IgD-negative memory B cell (primary cell): Measurements from ENCODE around the gene CCDC89. TPM values are rescaled to one million over a fixed set of nuclear protein-coding genes. Genes with fewer than 3 reads are reported as not detected.
"Not testable (repeated sequence)": the region's sequence is repeated elsewhere in the genome, so short reads cannot be mapped to it uniquely, and the experiment has no call there.

Experiments
- H3K27ac Mint-ChIP-seq, 3 donors: one replicate each; pipeline ENCODE4 v1.8.0; 2020 to 2022; ENCODE audit warnings: mild to moderate bottlenecking in 3 of 3, mixed read lengths in 3 of 3, moderate library complexity in 1 of 3
- H3K27me3 Mint-ChIP-seq: one replicate; pipeline ENCODE4 v1.8.0; 2021; ENCODE audit warnings: mixed read lengths
- H3K36me3 Mint-ChIP-seq: one replicate; pipeline ENCODE4 v1.8.0; 2020; ENCODE audit warnings: mild to moderate bottlenecking, mixed read lengths
- H3K4me1 Mint-ChIP-seq, 3 donors: one replicate each; pipeline ENCODE4 v1.8.0; 2020 to 2022; ENCODE audit warnings: mixed read lengths in 3 of 3, mild to moderate bottlenecking in 1 of 3
- H3K4me3 Mint-ChIP-seq, 4 donors: one replicate each; pipeline ENCODE4 v1.8.0; 2020 to 2022; ENCODE audit warnings: mild to moderate bottlenecking in 4 of 4, mixed read lengths in 4 of 4, moderate library complexity in 3 of 4
- H3K9me3 Mint-ChIP-seq, 3 donors: one replicate each; pipeline ENCODE4 v1.8.0; 2020 to 2021; ENCODE audit warnings: mixed read lengths in 3 of 3, mild to moderate bottlenecking in 1 of 3
- polyA plus RNA-seq: library from polyadenylated mRNA; unstranded; fragments of 300-500 nt; fragmentation: Illumina TruSeq; gene quantifications from one replicate; pipeline ENCODE4 v1.2.3, GENCODE V29; 2021

CCDC89 gene
- polyA plus RNA-seq, 1 donor from 2014 or later = not detected

GRCh38 chr11:85704967-85705366 is 19.0 kb upstream of the CCDC89 start:
- Mint-ChIP-seq H3K9me3 (no peaks in the 10 kb centered on the region), H3K36me3 (no peaks in the 10 kb centered on the region), H3K4me3 (no peak overlapping the region), H3K27me3 (peaks cover 3% of the 10 kb centered on the region), H3K4me1 (peaks cover 3 to 7% (median 4%) of the 10 kb centered on the region in 3 donors), H3K27ac (no peak overlapping the region)

GRCh38 chr11:85699957-85700741 is 14.2 kb upstream of the CCDC89 start:
- Mint-ChIP-seq H3K9me3 (no peaks in the 10 kb centered on the region), H3K4me1 (peaks cover 9 to 17% (median 16%) of the 10 kb centered on the region in 3 donors), H3K27me3 (no peaks in the 10 kb centered on the region), H3K4me3 (peak overlapping the region in 2 of 4 donors; percentile 59 to 67), H3K27ac (peak overlapping the region in 2 of 3 donors; percentile 16 to 78), H3K36me3 (no peaks in the 10 kb centered on the region)

- H3K9me3 Mint-ChIP-seq = no peaks in the 10 kb centered on the region
- H3K36me3 Mint-ChIP-seq = no peaks in the 10 kb centered on the region
- H3K27ac Mint-ChIP-seq = no peak overlapping the region
- H3K27me3 Mint-ChIP-seq = no peaks in the 10 kb centered on the region
- peaks cover 9 to 17% (median 16%) of the 10 kb centered on the region in 3 donors for H3K4me1 Mint-ChIP-seq
- no peak overlapping the region for H3K4me3 Mint-ChIP-seq
Observed at GRCh38 chr11:85698195-85698594, 12.2 kb upstream of the CCDC89 start.

GRCh38 chr11:85697747-85698146 is 11.8 kb upstream of the CCDC89 start:
- Mint-ChIP-seq H3K36me3 (no peaks in the 10 kb centered on the region), H3K4me1 (peaks cover 9 to 17% (median 16%) of the 10 kb centered on the region in 3 donors), H3K27me3 (no peaks in the 10 kb centered on the region), H3K9me3 (no peaks in the 10 kb centered on the region), H3K27ac (no peak overlapping the region), H3K4me3 (no peak overlapping the region)

- H3K9me3 Mint-ChIP-seq = no peaks in the 10 kb centered on the region
Observed at GRCh38 chr11:85695546-85695945, 9.6 kb upstream of the CCDC89 start.

GRCh38 chr11:85694385-85694980 is 8.5 kb upstream of the CCDC89 start:
- Mint-ChIP-seq H3K27ac (no peak overlapping the region), H3K36me3 (no peaks in the 10 kb centered on the region), H3K27me3 (peaks cover 3% of the 10 kb centered on the region), H3K4me3 (no peak overlapping the region), H3K9me3 (no peaks in the 10 kb centered on the region), H3K4me1 (peaks cover 1 to 10% (median 4%) of the 10 kb centered on the region in 3 donors)

More at GRCh38 chr11:85695546-85695945, 9.6 kb upstream of the CCDC89 start:
- no peaks in the 10 kb centered on the region for H3K36me3 Mint-ChIP-seq
- H3K27ac Mint-ChIP-seq = no peak overlapping the region
- H3K4me1 Mint-ChIP-seq = peaks cover 9 to 17% (median 14%) of the 10 kb centered on the region in 3 donors
- H3K4me3 Mint-ChIP-seq = no peak overlapping the region
- H3K27me3 Mint-ChIP-seq = no peaks in the 10 kb centered on the region

GRCh38 chr11:85685125-85685819 is 723 bp downstream of the CCDC89 start:
- H3K36me3 Mint-ChIP-seq = no peaks in the 10 kb centered on the region
- H3K4me3 Mint-ChIP-seq = peak overlapping the region in 1 of 4 donors; percentile 54
- H3K27ac Mint-ChIP-seq = peak overlapping the region in 1 of 3 donors; percentile 52
- H3K27me3 Mint-ChIP-seq = peaks cover 12% of the 10 kb centered on the region
- H3K9me3 Mint-ChIP-seq = no peaks in the 10 kb centered on the region
- H3K4me1 Mint-ChIP-seq = peaks cover 4 to 7% (median 7%) of the 10 kb centered on the region in 3 donors

GRCh38 chr11:85682330-85683305 is 3.4 kb downstream of the CCDC89 start:
- Mint-ChIP-seq H3K4me1 (peaks cover 4 to 7% (median 7%) of the 10 kb centered on the region in 3 donors), H3K27ac (peak overlapping the region; percentile 2 to 78 (median 41)), H3K9me3 (no peaks in the 10 kb centered on the region), H3K27me3 (peaks cover 5% of the 10 kb centered on the region), H3K36me3 (no peaks in the 10 kb centered on the region), H3K4me3 (peak overlapping the region; percentile 59 to 90 (median 86))

- Mint-ChIP-seq H3K27me3 (peaks cover 5% of the 10 kb centered on the region), H3K9me3 (no peaks in the 10 kb centered on the region), H3K4me3 (no peak overlapping the region), H3K4me1 (peaks cover 4 to 7% (median 7%) of the 10 kb centered on the region in 3 donors), H3K36me3 (no peaks in the 10 kb centered on the region), H3K27ac (no peak overlapping the region)
Observed at GRCh38 chr11:85680897-85681296, 5.1 kb downstream of the CCDC89 start.

GRCh38 chr11:85679576-85679975 is 6.4 kb downstream of the CCDC89 start:
- no peak overlapping the region for H3K27ac Mint-ChIP-seq
- H3K27me3 Mint-ChIP-seq = peaks cover 2% of the 10 kb centered on the region
- H3K9me3 Mint-ChIP-seq = peaks cover 0 to 2% (median 0%) of the 10 kb centered on the region in 3 donors
- H3K36me3 Mint-ChIP-seq = no peaks in the 10 kb centered on the region
- no peak overlapping the region for H3K4me3 Mint-ChIP-seq
- peaks cover 4 to 7% (median 7%) of the 10 kb centered on the region in 3 donors for H3K4me1 Mint-ChIP-seq

GRCh38 chr11:85673393-85673792 is 12.6 kb downstream of the CCDC89 start:
- no peak overlapping the region for H3K4me3 Mint-ChIP-seq
- H3K36me3 Mint-ChIP-seq = peaks cover 3% of the 10 kb centered on the region
- peaks cover 0 to 8% (median 4%) of the 10 kb centered on the region in 3 donors for H3K9me3 Mint-ChIP-seq
- H3K27me3 Mint-ChIP-seq = no peaks in the 10 kb centered on the region
- H3K4me1 Mint-ChIP-seq = peaks cover 0 to 4% (median 0%) of the 10 kb centered on the region in 3 donors
- H3K27ac Mint-ChIP-seq = no peak overlapping the region

- Mint-ChIP-seq H3K9me3 (peaks cover 0 to 8% (median 4%) of the 10 kb centered on the region in 3 donors), H3K36me3 (peaks cover 3% of the 10 kb centered on the region), H3K4me3 (peak overlapping the region in 1 of 4 donors; percentile 8)
Observed at GRCh38 chr11:85672105-85672902, 13.7 kb downstream of the CCDC89 start.

GRCh38 chr11:85670949-85671663 is 14.9 kb downstream of the CCDC89 start:
- H3K36me3 Mint-ChIP-seq, H3K27me3 Mint-ChIP-seq, H3K27ac Mint-ChIP-seq, H3K9me3 Mint-ChIP-seq, H3K4me1 Mint-ChIP-seq: not testable (repeated sequence)
- peak overlapping the region in 1 of 4 donors; percentile 43 for H3K4me3 Mint-ChIP-seq

More at GRCh38 chr11:85672105-85672902, 13.7 kb downstream of the CCDC89 start:
- Mint-ChIP-seq H3K4me1 (peaks cover 0 to 4% (median 0%) of the 10 kb centered on the region in 3 donors), H3K27ac (no peak overlapping the region), H3K27me3 (no peaks in the 10 kb centered on the region)
